Mesangial cell (primary cell): Measurements from ENCODE around the gene TNS3. TPM values are rescaled to one million over a fixed set of nuclear protein-coding genes. Genes with fewer than 3 reads are reported as not detected.

Experiments
- total RNA-seq: library from RNA; depleted of rRNA; stranded (reverse); fragments of >200 nt; gene quantifications from 2 replicates; pipeline ENCODE4 v1.2.3, GENCODE V29; 2015

TNS3 gene
- 27.5 and 64.0 TPM in 2 replicates for total RNA-seq

GRCh38 chr7:47581804-47582763 is at the start of gene TNS3:
Gene TNS3 (minus strand): TSS chr7:47582111. CDS start chr7:47439636, 142,475 bp downstream.

